IPS DF 19.7 (cell line): ENCODE measurements around the gene ANKHD1.
A peak's percentile ranks its signal among the peaks of the same experiment; 100 is the strongest.
"Not testable (repeated sequence)": the region's sequence is repeated elsewhere in the genome, so short reads cannot be mapped to it uniquely, and the experiment has no call there.

Source experiments
- DNase-seq: peaks from one replicate; pipeline ENCODE4 v3.0.0-alpha.2; 2013; ENCODE audit warnings: low read depth, low spot score

Gene ANKHD1

GRCh38 chr5:140561753-140562523, 160.3 kb downstream of the ANKHD1 start:
- DNase-seq = no peak

GRCh38 chr5:140563596-140563995, 162.0 kb downstream of the ANKHD1 start:
- DNase-seq = no peak

- peak; percentile 94 for DNase-seq
Observed at GRCh38 chr5:140564196-140565023, 162.8 kb downstream of the ANKHD1 start, which contains the start of the genes APBB3 and SLC35A4. APBB3 (minus strand) TSS chr5:140564598; CDS start chr5:140564245, 353 bp downstream. SLC35A4 (plus strand) TSS chr5:140564828; CDS start chr5:140567170, 2,342 bp downstream.

DNA sequence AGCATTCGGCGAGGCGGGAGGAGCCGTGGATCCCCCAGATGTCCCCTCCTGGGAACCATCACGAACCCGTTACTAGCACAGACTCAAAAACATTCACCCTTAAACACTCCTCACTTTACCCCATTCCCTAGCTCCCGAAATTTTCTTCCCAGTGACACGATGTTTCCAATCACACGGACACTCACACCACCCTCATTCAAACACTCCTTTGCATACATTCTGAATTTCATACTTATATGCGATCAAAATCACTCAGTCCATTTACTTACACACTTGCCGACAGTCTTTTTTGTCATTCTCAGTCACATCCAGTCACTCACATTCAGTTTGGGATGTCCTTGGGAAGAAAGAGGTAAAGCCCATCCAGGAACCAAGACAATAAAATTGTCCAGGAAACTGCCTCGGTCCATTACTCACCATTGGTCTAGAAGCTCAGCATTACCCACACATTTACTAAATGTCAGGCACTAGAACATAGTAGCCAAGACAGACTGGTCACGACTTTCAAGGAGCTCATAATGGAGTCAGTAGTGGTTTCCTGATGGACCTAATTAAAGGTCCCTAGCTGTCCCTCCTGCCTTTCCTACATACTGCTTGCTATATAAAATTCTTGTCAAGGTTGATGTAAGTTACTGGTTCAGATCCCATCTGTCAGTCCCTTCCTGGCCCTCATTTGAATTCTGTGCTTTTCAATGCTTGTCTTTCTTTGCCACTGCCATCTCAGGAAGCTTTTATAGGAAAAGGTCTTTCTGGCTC, 163.6 kb downstream of the ANKHD1 start:
- no peak for DNase-seq

DNA sequence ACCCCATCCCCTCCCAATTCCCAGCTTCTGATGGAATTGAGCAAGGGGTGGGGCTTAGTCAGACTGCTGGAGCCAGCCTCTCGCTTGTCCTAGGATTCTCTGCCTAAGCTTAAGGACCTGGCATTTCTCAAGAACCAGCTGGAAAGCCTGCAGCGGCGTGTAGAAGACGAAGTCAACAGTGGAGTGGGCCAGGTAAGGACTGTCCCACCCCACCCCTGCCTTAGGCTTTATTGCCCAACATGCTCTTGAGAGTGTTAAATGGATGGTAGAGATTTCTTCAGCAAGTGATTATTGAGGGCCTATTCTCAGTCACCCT, 164.1 kb downstream of the ANKHD1 start:
- no peak for DNase-seq

DNA sequence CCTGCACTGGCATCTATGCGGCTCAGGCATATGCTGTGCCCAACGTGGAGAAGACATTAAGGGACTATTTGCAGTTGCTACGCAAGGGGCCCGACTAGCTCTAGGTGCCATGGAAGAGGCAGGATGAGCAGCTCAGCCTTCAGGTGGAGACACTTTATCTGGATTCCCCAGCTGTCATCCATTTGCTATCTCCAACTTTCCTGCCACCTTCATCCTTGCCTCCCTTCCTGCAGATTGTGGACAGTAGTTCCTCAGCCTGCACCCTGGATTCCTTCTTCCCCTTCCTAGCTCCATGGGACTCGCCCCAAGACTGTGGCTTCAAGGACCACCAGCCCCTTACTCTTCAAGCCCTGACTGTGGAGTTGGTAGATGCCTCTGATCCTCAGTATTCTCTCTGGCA, 165.0 kb downstream of the ANKHD1 start:
- no peak for DNase-seq

GRCh38 chr5:140567136-140567818, 165.6 kb downstream of the ANKHD1 start:
- no peak for DNase-seq

DNA sequence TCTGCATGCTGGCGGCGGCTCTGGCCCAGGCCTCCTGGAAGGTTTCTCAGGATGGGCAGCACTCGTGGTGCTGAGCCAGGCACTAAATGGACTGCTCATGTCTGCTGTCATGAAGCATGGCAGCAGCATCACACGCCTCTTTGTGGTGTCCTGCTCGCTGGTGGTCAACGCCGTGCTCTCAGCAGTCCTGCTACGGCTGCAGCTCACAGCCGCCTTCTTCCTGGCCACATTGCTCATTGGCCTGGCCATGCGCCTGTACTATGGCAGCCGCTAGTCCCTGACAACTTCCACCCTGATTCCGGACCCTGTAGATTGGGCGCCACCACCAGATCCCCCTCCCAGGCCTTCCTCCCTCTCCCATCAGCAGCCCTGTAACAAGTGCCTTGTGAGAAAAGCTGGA, 166.2 kb downstream of the ANKHD1 start:
- no peak for DNase-seq

GRCh38 chr5:140568443-140569063, 166.9 kb downstream of the ANKHD1 start:
- DNase-seq = no peak

DNA sequence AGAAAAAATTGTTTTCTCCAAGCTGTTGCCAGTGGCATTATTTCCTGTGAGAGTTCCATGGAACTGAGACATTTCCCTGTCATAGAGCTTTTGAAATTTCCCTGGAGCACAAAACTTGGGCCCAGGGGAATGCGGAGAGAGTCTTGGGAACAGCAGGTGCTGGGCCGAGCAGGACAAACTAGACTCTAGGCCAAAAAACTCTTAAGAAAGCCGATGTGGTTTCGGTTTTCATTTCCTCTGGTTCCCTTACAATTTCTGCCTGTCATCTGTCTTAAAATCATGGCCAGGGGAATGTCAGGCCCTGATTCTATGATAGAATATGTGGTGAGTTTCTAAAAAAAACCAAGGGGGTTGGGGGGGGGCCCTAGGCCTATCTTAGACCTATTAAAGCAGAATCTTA, 167.6 kb downstream of the ANKHD1 start:
- DNase-seq = no peak

DNA sequence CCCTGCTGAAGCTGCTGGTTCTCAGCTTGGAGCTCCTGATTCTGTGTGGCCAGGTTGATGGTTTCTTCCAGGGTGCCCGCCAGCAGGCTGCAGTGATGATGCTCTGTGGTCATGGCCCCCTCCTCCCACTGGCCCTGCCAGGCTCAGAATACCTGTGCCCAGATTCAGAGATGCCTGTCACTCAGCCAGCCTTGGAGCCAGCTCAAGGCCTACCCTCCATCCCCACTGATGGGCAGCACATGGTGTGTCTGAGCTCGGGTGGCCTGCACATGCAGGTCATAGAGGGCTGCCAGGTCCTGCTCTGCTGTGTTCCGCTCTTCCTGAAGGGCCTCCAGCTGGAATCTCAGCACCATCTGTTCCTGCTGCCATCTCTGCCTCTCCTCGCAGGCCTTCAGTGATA, 168.4 kb downstream of the ANKHD1 start:
- DNase-seq = no peak

DNA sequence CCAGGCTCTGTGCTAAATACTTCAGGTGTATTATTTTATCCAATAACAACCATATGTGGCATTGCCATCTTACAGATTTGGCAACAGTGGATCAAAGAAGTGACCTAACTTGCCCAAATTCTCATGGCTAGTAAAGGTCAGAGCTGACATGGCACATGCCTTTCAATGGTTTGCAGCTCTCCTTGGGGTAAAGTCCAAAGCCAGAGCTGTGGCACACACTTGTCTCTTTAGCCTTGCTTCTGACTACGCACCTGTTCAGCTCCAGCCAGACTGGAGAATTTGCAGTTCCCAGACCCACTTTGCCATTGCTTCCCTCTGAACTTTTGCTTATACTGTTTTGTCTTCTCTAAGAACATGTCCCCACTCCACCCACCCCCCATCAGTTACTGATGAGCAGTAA, 168.9 kb downstream of the ANKHD1 start:
- no peak for DNase-seq

DNA sequence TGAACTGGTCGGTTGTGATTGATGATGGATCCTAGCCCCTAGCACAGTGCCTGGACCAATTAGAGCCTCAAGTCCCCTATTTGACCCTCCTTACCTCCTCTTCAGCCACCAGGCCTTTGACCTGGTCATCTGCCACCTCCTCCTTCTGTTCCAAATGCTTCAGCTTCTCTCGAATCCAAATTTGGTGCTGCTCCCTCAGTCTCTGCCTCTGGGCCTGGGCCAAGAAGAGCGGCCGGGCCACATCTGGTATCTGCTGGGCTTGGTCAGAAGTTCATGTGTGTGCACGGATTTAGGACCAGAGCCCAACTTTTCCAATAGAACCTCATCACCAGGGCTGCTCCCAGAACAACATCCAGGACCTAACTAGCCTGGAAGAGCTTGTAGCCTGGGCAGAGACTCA, 169.5 kb downstream of the ANKHD1 start:
- no peak for DNase-seq

- no peak for DNase-seq
Observed at GRCh38 chr5:140573683-140574082, 172.1 kb downstream of the ANKHD1 start.

GRCh38 chr5:140574165-140574564, 172.5 kb downstream of the ANKHD1 start:
- DNase-seq = no peak

GRCh38 chr5:140575309-140575708, 173.7 kb downstream of the ANKHD1 start:
- no peak for DNase-seq

- DNase-seq = no peak
Observed at GRCh38 chr5:140576776-140577201, 175.2 kb downstream of the ANKHD1 start.

- not testable (repeated sequence) for DNase-seq
Observed at GRCh38 chr5:140579188-140579747, 177.6 kb downstream of the ANKHD1 start.

DNA sequence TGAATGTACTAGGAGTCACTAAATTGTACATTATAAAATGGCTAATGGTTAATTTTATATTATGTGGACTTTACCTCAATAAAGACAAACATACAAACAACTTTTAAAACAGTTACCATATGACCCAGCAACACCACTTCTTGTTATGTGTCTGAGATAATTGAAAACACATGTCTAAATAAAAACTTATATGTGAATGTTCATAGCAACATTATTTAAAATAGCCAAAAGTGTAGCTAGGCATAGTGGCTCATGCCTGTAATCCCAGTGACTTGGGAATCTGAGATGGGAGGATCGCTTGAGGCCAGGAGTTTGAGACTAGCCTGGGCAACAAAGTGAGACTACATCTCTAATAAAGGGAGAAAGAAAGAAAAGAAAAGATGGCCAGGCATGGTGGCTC, 185.9 kb downstream of the ANKHD1 start:
- no peak for DNase-seq

- DNase-seq = no peak
Observed at GRCh38 chr5:140588311-140589070, 186.9 kb downstream of the ANKHD1 start.
